Activated T-cell treated with anti-CD3 and anti-CD28 coated beads for 48 hours (primary cell): ENCODE results near the gene TRHDE.

Experiments
- DNase-seq: peaks from one replicate; pipeline ENCODE4 v3.0.0-alpha.2; 2020; ENCODE audit warnings: low read depth

TRHDE gene

GRCh38 chr12:72275526-72275925, 3.4 kb downstream of the TRHDE start:
- no peak for DNase-seq

- no peak for DNase-seq
Observed at GRCh38 chr12:72276181-72276805, 4.1 kb downstream of the TRHDE start.

- DNase-seq: no peak
Observed at GRCh38 chr12:72277415-72277814, 5.2 kb downstream of the TRHDE start.

GRCh38 chr12:72278894-72279293, 6.7 kb downstream of the TRHDE start:
- DNase-seq: no peak

- DNase-seq: no peak
Observed at GRCh38 chr12:72281126-72281525, 9.0 kb downstream of the TRHDE start.

GRCh38 chr12:72282721-72283120, 10.6 kb downstream of the TRHDE start:
- DNase-seq: no peak

GRCh38 chr12:72285861-72286260, 13.7 kb downstream of the TRHDE start:
- no peak for DNase-seq

- DNase-seq: no peak
Observed at GRCh38 chr12:72286526-72286925, 14.4 kb downstream of the TRHDE start.

- DNase-seq: no peak
Observed at GRCh38 chr12:72288436-72288835, 16.3 kb downstream of the TRHDE start.

GRCh38 chr12:72288911-72289310, 16.7 kb downstream of the TRHDE start:
- no peak for DNase-seq

GRCh38 chr12:72289633-72290032, 17.5 kb downstream of the TRHDE start:
- no peak for DNase-seq

- no peak for DNase-seq
Observed at GRCh38 chr12:72291175-72291574, 19.0 kb downstream of the TRHDE start.

GRCh38 chr12:72293701-72294100, 21.5 kb downstream of the TRHDE start:
- no peak for DNase-seq

- DNase-seq: no peak
Observed at GRCh38 chr12:72295101-72295500, 22.9 kb downstream of the TRHDE start.

- DNase-seq: no peak
Observed at GRCh38 chr12:72295744-72296143, 23.6 kb downstream of the TRHDE start.

- DNase-seq: no peak
Observed at GRCh38 chr12:72296389-72296788, 24.2 kb downstream of the TRHDE start.

- no peak for DNase-seq
Observed at GRCh38 chr12:72297666-72298065, 25.5 kb downstream of the TRHDE start.

GRCh38 chr12:72300728-72301127, 28.6 kb downstream of the TRHDE start:
- no peak for DNase-seq

GRCh38 chr12:72304751-72305150, 32.6 kb downstream of the TRHDE start:
- DNase-seq: no peak

- DNase-seq: no peak
Observed at GRCh38 chr12:72307229-72307628, 35.1 kb downstream of the TRHDE start.

- no peak for DNase-seq
Observed at GRCh38 chr12:72311946-72312345, 39.8 kb downstream of the TRHDE start.

- no peak for DNase-seq
Observed at GRCh38 chr12:72313806-72314205, 41.6 kb downstream of the TRHDE start.

- no peak for DNase-seq
Observed at GRCh38 chr12:72315858-72316257, 43.7 kb downstream of the TRHDE start.

- DNase-seq: no peak
Observed at GRCh38 chr12:72318341-72318740, 46.2 kb downstream of the TRHDE start.

- no peak for DNase-seq
Observed at GRCh38 chr12:72323881-72324280, 51.7 kb downstream of the TRHDE start.
